ENCODE measurements around the gene BMPER. TPM values are rescaled to one million over a fixed set of nuclear protein-coding genes. Genes with fewer than 3 reads are reported as not detected.

The BMPER gene
- polyA plus RNA-seq, 1 donor from 2014 or later: 2.1 TPM

- no peak overlapping the region for H2AFZ ChIP-seq (ENCODE audit: low read depth, low read length)
- H4K20me1 ChIP-seq (ENCODE audit: insufficient read depth): no peaks in the 10 kb centered on the region
- H3K27me3 ChIP-seq (ENCODE audit: insufficient read depth, low read depth, low read length): no peaks in the 10 kb centered on the region
- H3K9me2 ChIP-seq (ENCODE audit: insufficient read depth, low read length): no peaks in the 10 kb centered on the region
- H3K4me2 ChIP-seq (ENCODE audit: low read length): no peak overlapping the region
- TF ChIP-seq, protein P1, sequence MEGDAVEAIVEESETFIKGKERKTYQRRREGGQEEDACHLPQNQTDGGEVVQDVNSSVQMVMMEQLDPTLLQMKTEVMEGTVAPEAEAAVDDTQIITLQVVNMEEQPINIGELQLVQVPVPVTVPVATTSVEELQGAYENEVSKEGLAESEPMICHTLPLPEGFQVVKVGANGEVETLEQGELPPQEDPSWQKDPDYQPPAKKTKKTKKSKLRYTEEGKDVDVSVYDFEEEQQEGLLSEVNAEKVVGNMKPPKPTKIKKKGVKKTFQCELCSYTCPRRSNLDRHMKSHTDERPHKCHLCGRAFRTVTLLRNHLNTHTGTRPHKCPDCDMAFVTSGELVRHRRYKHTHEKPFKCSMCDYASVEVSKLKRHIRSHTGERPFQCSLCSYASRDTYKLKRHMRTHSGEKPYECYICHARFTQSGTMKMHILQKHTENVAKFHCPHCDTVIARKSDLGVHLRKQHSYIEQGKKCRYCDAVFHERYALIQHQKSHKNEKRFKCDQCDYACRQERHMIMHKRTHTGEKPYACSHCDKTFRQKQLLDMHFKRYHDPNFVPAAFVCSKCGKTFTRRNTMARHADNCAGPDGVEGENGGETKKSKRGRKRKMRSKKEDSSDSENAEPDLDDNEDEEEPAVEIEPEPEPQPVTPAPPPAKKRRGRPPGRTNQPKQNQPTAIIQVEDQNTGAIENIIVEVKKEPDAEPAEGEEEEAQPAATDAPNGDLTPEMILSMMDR (IDR thresholded peaks at IDR 0.05; ENCODE audit: poor library complexity, severe bottlenecking): no peak
- TF ChIP-seq, protein P2, sequence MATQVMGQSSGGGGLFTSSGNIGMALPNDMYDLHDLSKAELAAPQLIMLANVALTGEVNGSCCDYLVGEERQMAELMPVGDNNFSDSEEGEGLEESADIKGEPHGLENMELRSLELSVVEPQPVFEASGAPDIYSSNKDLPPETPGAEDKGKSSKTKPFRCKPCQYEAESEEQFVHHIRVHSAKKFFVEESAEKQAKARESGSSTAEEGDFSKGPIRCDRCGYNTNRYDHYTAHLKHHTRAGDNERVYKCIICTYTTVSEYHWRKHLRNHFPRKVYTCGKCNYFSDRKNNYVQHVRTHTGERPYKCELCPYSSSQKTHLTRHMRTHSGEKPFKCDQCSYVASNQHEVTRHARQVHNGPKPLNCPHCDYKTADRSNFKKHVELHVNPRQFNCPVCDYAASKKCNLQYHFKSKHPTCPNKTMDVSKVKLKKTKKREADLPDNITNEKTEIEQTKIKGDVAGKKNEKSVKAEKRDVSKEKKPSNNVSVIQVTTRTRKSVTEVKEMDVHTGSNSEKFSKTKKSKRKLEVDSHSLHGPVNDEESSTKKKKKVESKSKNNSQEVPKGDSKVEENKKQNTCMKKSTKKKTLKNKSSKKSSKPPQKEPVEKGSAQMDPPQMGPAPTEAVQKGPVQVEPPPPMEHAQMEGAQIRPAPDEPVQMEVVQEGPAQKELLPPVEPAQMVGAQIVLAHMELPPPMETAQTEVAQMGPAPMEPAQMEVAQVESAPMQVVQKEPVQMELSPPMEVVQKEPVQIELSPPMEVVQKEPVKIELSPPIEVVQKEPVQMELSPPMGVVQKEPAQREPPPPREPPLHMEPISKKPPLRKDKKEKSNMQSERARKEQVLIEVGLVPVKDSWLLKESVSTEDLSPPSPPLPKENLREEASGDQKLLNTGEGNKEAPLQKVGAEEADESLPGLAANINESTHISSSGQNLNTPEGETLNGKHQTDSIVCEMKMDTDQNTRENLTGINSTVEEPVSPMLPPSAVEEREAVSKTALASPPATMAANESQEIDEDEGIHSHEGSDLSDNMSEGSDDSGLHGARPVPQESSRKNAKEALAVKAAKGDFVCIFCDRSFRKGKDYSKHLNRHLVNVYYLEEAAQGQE (IDR thresholded peaks at IDR 0.05; ENCODE audit: borderline replicate concordance): no peak
- no peak for TF ChIP-seq RAD21 (conservative IDR thresholded peaks at IDR 0.05)
- TF ChIP-seq SMC3 (conservative IDR thresholded peaks at IDR 0.05; ENCODE audit: poor library complexity): no peak
- TF ChIP-seq MXI1 (conservative IDR thresholded peaks at IDR 0.05; ENCODE audit: poor library complexity, severe bottlenecking): no peak
- no peak for TF ChIP-seq EP300 (conservative IDR thresholded peaks at IDR 0.05; ENCODE audit: poor library complexity, severe bottlenecking)
- no peak for TF ChIP-seq EZH2 (IDR thresholded peaks at IDR 0.05; ENCODE audit: borderline replicate concordance, insufficient read depth, low read length, poor library complexity, severe bottlenecking)
- TF ChIP-seq POLR2AphosphoS5 (IDR thresholded peaks at IDR 0.05): no peak
- no peak for TF ChIP-seq TAF1 (IDR thresholded peaks at IDR 0.05; ENCODE audit: low read depth)
- no peak overlapping the region for H3K27ac ChIP-seq (ENCODE audit: low read length)
- H3K36me3 ChIP-seq (ENCODE audit: insufficient read depth, low read length): no peaks in the 10 kb centered on the region
- H3K9ac ChIP-seq (ENCODE audit: low read length): no peak overlapping the region
- H3F3A ChIP-seq (ENCODE audit: insufficient read depth, low read length, poor library complexity, severe bottlenecking): no peaks in the 10 kb centered on the region
- no peak overlapping the region for H3K4me3 ChIP-seq (ENCODE audit: low read length)
- H3K9me3 ChIP-seq (ENCODE audit: low read length): no peaks in the 10 kb centered on the region
- H3K79me2 ChIP-seq (replicated peaks; ENCODE audit: insufficient read depth, low read length): no peaks in the 10 kb centered on the region
Measured at GRCh38 chr7:33922820-33923219, 17.5 kb downstream of the BMPER start.

DNA sequence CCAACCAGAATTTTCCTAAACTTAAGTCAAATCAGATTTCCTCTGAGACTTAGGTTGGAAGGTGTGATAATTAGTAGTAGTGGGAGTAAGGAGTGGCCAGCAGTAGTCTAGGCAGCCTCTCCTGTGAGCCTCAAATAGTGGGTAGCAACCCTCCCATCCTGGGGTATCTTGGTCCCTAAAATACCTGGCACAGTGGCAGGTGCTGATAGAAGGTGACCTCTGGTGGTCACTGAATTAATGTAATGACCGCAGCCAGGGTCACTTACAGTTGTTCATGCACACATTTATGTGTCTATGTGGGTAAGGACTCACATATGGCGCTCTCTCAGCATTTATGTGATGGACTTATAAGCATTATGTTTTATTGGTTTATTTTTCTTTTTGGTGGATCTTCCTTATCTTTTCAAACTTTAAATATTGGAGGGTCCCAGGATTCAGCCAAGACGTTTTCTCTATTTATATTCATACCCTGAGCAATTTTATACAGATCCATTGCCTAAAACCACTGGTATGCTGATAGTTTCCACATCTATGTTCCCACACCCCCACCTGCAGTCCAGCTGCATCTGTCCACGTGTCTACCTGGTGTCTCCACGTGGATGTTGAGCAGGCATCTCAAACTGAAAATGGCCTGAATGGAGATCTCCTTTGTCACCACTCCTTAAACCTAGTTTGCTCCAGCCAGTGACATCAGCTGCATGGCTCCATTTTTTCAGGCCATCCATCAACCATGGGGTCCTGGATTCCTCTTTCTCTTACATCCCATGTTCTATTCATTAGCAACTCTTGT lies 18.3 kb downstream of the BMPER start:
- Histone ChIP-seq H3K9ac (ENCODE audit: low read length) (no peak overlapping the region), H3K79me2 (replicated peaks; ENCODE audit: insufficient read depth, low read length) (no peaks in the 10 kb centered on the region), H3K9me2 (ENCODE audit: insufficient read depth, low read length) (no peaks in the 10 kb centered on the region), H4K20me1 (ENCODE audit: insufficient read depth) (no peaks in the 10 kb centered on the region), H3K36me3 (ENCODE audit: insufficient read depth, low read length) (no peaks in the 10 kb centered on the region), H3F3A (ENCODE audit: insufficient read depth, low read length, poor library complexity, severe bottlenecking) (no peaks in the 10 kb centered on the region), H2AFZ (ENCODE audit: low read depth, low read length) (no peak overlapping the region), H3K27me3 (ENCODE audit: insufficient read depth, low read depth, low read length) (no peaks in the 10 kb centered on the region), H3K27ac (ENCODE audit: low read length) (no peak overlapping the region), H3K9me3 (ENCODE audit: low read length) (no peaks in the 10 kb centered on the region), H3K4me2 (ENCODE audit: low read length) (no peak overlapping the region), H3K4me3 (ENCODE audit: low read length) (no peak overlapping the region)
- TF ChIP-seq EZH2 (IDR thresholded peaks at IDR 0.05; ENCODE audit: borderline replicate concordance, insufficient read depth, low read length, poor library complexity, severe bottlenecking): no peak
- TF ChIP-seq POLR2AphosphoS5 (IDR thresholded peaks at IDR 0.05): no peak
- TF ChIP-seq, protein P1 (IDR thresholded peaks at IDR 0.05; ENCODE audit: poor library complexity, severe bottlenecking): no peak
- no peak for TF ChIP-seq RAD21 (conservative IDR thresholded peaks at IDR 0.05)
- TF ChIP-seq TAF1 (IDR thresholded peaks at IDR 0.05; ENCODE audit: low read depth): no peak
- no peak for TF ChIP-seq SMC3 (conservative IDR thresholded peaks at IDR 0.05; ENCODE audit: poor library complexity)

Measured in neural cell (in vitro differentiated cells).